ENCODE results near the gene OR2D3. TPM values are rescaled to one million over a fixed set of nuclear protein-coding genes. Genes with fewer than 3 reads are reported as not detected.
"Not testable (repeated sequence)": the region's sequence is repeated elsewhere in the genome, so short reads cannot be mapped to it uniquely, and the experiment has no call there.

OR2D3 gene
- total RNA-seq, 1 donor from 2014 or later, result not detected

- H4K20me1 ChIP-seq (ENCODE audit: low read depth), result no peaks in the 10 kb centered on the region
- Mint-ChIP-seq H3K9me3 (peaks cover 9% of the 10 kb centered on the region), H3K27me3 (ENCODE audit: insufficient read depth, low read depth) (no peaks in the 10 kb centered on the region), H3K36me3 (peaks cover 1% of the 10 kb centered on the region), H3K27ac (no peak overlapping the region), H3K4me3 (no peak overlapping the region), H3K4me1 (peaks cover 2% of the 10 kb centered on the region)
- no peaks in the 10 kb centered on the region for H3K79me2 ChIP-seq (ENCODE audit: low read depth)
- H3K36me3 ChIP-seq, result no peaks in the 10 kb centered on the region
- no peak for DNase-seq (ENCODE audit: low spot score)
- H3K4me3 ChIP-seq, result no peak overlapping the region
- no peaks in the 10 kb centered on the region for H3F3A ChIP-seq (ENCODE audit: low read depth)
- TF ChIP-seq CTCF (IDR thresholded peaks at IDR 0.05) (no peak), EZH2phosphoT487 (IDR thresholded peaks at IDR 0.05) (no peak)
- no peak overlapping the region for H3K4me2 ChIP-seq
- no peaks in the 10 kb centered on the region for H3K27me3 ChIP-seq
- H3K9me3 ChIP-seq (ENCODE audit: low read depth), result no peaks in the 10 kb centered on the region
- H2AFZ ChIP-seq (replicated peaks), result no peak overlapping the region
- no peak overlapping the region for H3K9ac ChIP-seq
- no peak overlapping the region for H3K27ac ChIP-seq
- H3K4me1 ChIP-seq, result no peaks in the 10 kb centered on the region
Measured at GRCh38 chr11:6968816-6969215, 48.0 kb downstream of the OR2D3 start.

GRCh38 chr11:6969854-6970253, 49.1 kb downstream of the OR2D3 start:
- H3K9me3 Mint-ChIP-seq, result peaks cover 11% of the 10 kb centered on the region
- not testable (repeated sequence) for H3K27ac ChIP-seq; H3K4me2 ChIP-seq; H3K4me3 ChIP-seq; DNase-seq (ENCODE audit: low spot score); H3K4me3 Mint-ChIP-seq; H4K20me1 ChIP-seq (ENCODE audit: low read depth); H2AFZ ChIP-seq (replicated peaks); H3K9ac ChIP-seq; H3K27ac Mint-ChIP-seq; H3K36me3 Mint-ChIP-seq; H3K4me1 Mint-ChIP-seq; H3K36me3 ChIP-seq; H3K79me2 ChIP-seq (ENCODE audit: low read depth); H3K27me3 Mint-ChIP-seq (ENCODE audit: insufficient read depth, low read depth); H3F3A ChIP-seq (ENCODE audit: low read depth); H3K4me1 ChIP-seq; H3K27me3 ChIP-seq; H3K9me3 ChIP-seq (ENCODE audit: low read depth)

Other genes starting within 250 kb of the OR2D3 start
- gene MRPL17, start 237.7 kb upstream of the OR2D3 start, total RNA-seq (ENCODE audit: low replicate concordance), result 24.3 and 30.9 TPM in 2 replicates
- 0.25 and 0.36 TPM in 2 replicates for gene OR2AG2, start 149.0 kb upstream of the OR2D3 start, total RNA-seq (ENCODE audit: low replicate concordance)
- not detected in 2 replicates for gene OR2AG1, start 138.0 kb upstream of the OR2D3 start, total RNA-seq (ENCODE audit: low replicate concordance)
- gene OR6A2, start 121.3 kb upstream of the OR2D3 start, total RNA-seq (ENCODE audit: low replicate concordance), result 0.36 and 0.50 TPM in 2 replicates
- gene OR10A5, start 75.3 kb upstream of the OR2D3 start, total RNA-seq (ENCODE audit: low replicate concordance), result not detected in 2 replicates
- gene OR10A2, start 57.9 kb upstream of the OR2D3 start, total RNA-seq (ENCODE audit: low replicate concordance), result not detected in 2 replicates
- not detected in 2 replicates for gene OR10A4, start 44.4 kb upstream of the OR2D3 start, total RNA-seq (ENCODE audit: low replicate concordance)
- gene OR2D2, start 28.5 kb upstream of the OR2D3 start, total RNA-seq (ENCODE audit: low replicate concordance), result 0.56 TPM in 1 of 2 replicates, not detected in the other
- 14.8 and 20.1 TPM in 2 replicates for gene ZNF215, start 5.4 kb downstream of the OR2D3 start, total RNA-seq (ENCODE audit: low replicate concordance)
- 13.2 and 19.6 TPM in 2 replicates for gene ZNF214, start 99.3 kb downstream of the OR2D3 start, total RNA-seq (ENCODE audit: low replicate concordance)
- 1.3 and 1.8 TPM in 2 replicates for gene NLRP14, start 99.5 kb downstream of the OR2D3 start, total RNA-seq (ENCODE audit: low replicate concordance)
- gene RBMXL2, start 168.0 kb downstream of the OR2D3 start, total RNA-seq (ENCODE audit: low replicate concordance), result 0.19 TPM in 1 of 2 replicates, not detected in the other